ENCODE data around the gene UBP1.
A peak's percentile ranks its signal among the peaks of the same experiment; 100 is the strongest.
"Not testable (repeated sequence)": the region's sequence is repeated elsewhere in the genome, so short reads cannot be mapped to it uniquely, and the experiment has no call there.

UBP1 gene

DNA sequence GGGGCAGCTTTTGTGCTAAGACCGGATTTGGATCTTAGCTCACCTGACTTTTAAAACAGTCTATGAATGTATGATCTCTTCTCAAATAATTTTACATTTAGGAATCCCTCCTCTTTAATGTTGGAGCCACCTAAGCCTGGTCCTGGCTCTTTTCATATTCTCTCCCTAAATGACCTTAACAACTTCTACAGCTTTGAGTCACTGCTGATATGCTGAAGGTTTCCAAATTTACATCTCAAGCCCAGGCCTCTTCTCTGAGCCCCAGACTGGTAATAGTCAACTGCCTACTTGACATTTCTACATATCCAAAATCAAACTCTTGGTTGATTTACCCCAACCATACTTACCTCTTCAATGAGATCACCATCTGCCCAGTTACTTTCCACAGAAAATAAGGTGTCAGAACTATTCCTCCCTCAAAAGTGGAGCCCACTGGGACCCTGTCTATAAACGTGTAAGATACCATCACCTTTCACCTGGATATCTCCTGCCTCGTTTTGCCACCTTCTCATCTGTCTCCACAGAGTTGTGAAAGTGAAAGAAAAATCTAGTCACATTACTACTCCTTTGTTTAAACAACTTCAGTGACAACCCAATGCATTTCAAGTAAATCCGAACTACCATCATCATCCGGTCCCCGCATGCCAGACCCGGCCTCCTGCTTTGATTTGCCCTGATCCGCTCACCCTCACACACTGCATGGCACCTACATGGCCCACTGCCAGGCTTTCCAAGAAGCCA is 48.8 kb downstream of the UBP1 start:
- peak in 1 of 51 donors; percentile 7 for DNase-seq

DNA sequence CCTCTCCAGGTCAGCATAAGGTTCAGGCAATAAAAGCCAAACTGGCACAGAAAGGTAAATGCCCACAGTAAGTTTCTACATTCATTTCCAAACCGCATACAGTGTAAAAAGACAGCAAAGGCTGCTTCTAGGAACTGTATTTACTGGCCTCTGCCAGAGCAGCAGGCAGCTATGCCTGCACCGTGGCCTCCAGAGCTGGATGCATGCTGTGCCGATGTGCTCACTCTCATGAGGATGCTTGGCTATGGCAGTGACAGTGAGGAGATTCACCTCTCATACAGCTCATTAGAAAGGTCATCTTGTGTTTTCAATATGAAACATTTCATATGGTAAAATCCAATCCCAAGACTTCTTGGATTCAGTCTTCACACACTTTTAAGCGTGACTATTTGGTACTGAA is 50.3 kb downstream of the UBP1 start:
- DNase-seq: no peak

DNA sequence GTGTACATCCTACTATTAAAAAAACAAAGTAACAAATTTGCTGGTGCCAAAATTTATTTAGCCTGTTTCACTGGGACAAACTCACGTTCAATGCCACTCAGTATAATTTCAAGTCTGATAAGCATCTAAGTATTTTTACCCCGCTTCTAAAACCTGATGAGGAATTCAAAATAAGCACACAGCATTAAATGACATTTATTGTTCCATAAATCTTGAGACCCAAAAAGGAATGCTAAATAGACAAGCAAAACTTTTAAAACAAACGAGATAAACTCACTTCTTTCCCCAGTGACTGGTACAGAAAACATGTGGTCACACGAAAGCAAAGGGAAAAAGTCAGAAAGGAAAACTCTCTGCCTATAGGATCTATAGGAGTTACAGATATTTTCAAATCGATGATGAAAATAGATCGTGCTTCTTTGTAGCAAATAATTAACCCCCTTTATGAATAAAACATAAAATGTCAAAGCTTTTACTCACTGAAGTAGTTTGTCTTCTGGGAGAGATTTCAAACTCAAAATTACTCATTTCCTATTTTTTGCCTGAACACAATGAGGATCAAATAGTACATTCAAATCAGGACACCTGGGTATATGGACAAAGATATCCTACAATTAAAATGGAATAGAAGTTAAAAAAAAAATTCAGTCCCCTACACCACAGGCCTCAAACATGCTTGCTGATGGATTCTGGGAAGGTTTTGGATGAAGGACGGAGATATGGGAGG is 51.7 kb downstream of the UBP1 start:
- DNase-seq: no peak

DNA sequence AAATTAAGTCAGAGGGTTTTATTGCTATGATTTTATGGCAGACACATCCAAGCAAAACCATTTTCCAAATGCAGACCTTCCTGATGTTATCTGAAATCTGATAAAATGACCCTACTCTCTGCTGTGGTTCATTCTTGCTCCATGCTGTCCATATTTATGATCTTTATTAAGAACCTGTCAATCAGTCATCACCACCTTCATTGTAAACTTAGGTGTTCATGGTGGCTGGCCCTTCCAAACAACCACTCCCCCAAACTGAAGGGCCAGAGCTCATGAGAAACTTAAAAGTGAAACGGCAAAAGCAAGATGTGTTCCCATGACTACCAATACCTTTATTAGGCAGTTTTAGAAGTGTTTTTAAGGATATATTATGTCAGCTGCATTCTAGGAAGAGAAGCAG is 53.6 kb downstream of the UBP1 start:
- no peak for DNase-seq

DNA sequence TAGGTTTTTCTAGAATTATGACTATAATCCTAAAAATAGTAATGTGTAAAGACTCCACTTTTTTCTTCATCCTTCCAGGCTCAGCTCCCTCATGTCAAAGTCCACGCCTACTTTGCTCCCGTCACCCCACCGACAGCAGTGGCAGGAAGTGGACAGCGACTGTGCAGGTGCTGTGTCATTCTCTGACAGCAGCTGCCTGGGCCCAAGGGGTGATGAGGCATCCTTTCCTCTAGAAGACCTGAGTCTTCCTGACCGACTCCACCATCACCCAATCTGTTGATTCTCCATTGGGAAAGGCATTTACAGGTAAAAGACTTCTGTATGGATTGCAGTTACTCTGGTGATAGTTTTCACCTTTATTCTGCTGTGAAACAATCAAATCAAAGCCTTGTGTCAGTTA is 54.8 kb downstream of the UBP1 start:
- DNase-seq: no peak

DNA sequence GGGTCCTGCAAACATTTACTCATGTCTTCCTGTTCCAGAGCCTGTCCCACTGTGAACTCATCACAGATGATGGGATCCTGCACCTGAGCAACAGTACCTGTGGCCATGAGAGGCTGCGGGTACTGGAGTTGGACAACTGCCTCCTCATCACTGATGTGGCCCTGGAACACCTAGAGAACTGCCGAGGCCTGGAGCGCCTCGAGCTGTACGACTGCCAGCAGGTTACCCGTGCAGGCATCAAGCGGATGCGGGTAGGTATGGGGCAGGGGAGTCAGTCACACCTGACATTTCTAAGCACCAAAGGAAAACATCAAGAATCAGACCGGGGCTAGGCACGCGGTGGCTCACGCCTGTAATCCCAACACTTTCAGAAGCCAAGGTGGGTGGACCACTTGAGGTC is 56.3 kb downstream of the UBP1 start:
- no peak for DNase-seq

DNA sequence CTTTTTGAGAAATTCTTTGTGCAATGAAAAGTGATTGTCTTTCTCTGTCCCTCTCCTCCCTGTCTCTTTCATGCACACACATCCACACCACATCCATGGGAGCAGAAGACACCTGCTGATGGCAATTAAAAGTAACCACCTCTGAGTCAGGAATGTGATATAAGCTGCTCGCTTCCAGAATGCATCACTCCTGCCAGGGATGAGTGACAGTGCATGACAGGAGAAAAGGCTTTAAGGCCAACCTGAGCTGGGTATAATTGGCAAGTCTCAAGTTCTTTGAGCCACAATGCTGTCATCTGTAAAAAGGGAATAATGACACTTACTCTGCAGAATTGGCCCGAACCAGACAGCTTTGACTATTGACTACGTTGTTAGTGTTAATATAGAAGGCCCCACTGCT is 59.6 kb downstream of the UBP1 start:
- DNase-seq: no peak

DNA sequence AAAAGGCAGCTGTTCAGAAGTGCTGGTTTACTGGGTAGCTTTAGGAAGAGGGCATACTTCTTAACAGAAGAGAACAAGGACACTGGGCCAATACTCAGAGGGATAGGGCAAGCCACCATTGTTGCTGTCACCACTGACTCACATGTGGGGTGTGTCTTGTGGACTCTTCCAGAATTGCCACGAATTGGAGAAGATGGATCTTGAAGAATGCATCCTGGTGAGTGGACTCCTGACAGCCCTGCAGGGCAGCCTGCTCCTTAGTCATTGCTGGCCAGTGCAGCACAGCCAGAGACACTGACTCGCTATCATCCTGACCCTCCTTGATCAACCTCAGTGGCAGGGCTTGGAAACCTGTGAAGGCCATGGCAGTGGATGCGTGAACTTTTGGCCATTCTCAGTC is 62.3 kb downstream of the UBP1 start:
- no peak for DNase-seq

DNA sequence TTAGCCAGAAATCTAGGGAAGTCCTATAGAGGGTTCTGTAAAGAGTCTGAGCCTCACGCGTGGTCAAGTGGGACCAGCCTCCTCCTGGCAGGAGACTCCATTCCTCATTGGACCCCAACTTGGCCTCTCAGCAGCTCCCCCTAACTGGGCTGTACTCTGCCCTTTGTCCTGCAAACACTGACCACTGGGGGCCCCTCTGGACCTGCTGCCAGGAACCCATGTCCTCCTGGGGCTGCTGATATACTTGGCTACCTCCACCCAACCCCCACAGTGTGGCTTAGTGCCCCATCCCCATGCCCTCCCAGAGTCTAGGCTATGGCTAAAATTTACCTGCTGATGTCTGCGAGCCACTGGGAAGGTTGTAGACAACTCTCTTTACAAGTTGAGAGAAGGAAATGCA is 62.7 kb downstream of the UBP1 start:
- DNase-seq: no peak

DNA sequence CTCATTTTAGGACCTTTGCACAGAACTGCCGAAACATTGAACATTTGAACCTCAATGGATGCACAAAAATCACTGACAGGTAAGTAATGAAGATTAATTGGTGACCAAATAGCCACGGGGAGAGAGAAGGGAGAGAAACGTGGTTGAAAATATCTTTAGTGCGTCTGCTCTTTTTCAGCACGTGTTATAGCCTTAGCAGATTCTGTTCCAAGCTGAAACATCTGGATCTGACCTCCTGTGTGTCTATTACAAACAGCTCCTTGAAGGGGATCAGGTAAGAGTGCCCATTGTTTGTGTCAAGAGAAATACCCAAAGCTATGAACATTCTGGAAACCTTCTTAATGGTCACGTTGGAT is 67.1 kb downstream of the UBP1 start:
- DNase-seq: no peak

DNA sequence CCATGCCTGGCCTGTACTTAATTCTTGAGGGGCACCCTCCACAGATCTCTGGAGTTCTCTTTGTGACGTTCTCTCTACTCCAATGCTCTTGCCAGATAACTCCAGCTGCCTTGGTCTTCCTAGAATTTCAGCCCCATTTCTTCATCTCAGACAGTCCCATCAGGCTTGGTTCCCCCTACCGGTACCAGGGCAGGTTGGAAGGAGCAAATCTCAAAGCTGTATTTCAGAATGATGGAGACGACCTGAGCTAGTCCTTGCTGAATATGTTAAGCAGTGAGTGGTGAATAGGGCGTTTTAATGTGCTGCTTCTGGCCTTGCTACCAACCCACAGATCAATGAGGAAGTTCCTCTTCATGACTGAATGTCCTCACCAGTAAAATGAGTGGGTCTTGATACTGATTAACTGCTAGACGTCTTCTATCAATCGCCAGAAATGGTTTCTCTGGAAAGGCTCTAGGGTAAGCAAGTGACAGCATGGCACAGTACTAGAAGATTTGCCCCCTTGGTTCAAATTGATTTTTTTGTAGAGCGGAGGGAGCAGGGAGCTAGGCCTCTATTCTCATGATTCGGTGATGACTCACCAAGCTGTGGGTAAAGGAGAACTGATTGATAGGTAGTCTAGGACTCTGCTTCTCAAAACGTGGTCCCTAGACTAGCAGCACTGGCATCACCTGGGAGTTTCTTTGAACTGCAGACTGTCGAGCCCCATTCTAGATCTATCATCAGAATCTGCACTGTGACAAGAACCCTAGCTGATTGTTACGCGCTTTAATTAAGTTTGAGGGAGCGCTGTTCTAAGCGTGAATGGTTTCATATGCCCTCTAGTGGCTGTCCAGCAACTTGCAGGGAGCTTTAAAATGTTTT is 67.8 kb downstream of the UBP1 start:
- DNase-seq: peak in 18 of 51 donors; percentile 4 to 62 (median 34)

DNA sequence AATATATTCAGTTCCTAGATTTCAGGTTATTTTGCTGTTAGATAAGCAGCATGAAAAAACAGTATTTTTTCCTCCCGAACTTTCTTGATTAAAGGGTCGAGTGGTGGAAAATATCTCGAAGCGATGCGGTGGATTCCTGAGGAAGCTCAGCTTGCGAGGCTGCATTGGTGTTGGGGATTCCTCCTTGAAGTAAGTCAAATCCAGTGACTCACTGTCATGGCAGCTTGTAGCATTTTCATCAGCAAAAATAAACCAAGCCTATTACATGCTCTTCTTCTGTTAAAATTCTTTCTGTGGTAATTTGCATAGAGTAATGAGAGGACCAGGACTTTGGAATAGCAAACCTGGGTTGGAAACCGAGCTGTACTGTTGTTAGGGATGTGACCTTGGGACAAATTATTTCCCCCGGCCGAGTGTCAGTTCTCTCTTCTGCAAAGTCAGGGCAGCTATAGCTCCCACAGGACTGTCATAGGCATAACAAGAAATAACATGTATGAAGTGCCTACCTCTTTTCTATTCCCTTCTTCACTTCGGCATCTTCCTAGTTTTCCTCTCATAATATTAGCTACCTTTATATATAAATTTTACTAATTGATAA is 75.6 kb downstream of the UBP1 start:
- no peak for DNase-seq

DNA sequence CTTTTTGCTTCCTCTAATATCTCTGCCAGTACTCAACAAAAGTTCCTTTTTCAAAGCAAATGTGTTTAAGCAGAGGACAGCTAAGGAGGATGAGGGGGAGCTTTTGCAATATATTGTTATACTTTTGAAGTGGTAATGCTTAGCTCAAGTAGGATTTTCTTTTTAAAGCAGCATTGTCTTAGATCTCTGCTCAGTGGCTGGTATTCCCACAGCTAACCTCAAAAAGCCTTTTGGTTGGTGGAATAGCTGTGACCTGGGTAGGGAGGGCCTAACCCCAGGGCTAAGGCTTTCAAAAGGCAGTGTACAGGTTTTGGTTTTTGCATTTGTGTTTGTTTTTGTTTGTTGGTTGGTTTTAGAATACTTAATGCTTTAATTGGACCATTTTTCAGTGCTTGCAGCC is 76.1 kb downstream of the UBP1 start:
- DNase-seq: peak in 1 of 51 donors; percentile 9

DNA sequence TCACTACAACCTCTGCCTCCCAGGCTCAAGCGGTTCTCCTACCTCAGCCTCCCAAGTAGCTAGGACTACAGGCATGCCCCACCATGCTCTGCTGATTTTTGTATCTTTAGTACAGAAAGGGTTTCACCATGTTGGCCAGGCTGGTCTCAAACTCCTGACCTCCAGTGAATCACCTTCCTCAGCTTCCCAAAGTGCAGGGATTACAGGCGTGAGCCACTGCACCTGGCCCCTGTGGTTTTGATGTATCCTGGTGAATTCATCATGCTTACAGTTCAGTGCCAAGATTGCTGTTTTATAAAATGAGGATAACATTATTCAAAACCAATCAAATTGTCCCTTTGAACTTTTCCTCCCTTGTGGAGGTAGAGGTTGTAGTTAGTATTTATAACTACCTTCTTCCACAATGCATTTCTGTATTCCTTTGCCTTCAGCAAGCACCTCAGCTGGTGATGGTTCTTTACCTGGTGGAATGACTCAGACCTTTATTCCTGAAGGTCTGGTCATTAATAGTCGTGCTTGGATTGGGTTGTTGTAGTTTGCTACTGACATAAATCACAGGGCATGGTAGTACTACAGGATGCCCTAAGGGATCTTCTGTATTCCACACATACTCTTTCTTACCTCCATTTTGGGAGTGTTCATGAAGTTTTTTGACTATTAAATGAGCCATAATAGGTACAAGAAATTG is 76.9 kb downstream of the UBP1 start:
- DNase-seq: no peak

DNA sequence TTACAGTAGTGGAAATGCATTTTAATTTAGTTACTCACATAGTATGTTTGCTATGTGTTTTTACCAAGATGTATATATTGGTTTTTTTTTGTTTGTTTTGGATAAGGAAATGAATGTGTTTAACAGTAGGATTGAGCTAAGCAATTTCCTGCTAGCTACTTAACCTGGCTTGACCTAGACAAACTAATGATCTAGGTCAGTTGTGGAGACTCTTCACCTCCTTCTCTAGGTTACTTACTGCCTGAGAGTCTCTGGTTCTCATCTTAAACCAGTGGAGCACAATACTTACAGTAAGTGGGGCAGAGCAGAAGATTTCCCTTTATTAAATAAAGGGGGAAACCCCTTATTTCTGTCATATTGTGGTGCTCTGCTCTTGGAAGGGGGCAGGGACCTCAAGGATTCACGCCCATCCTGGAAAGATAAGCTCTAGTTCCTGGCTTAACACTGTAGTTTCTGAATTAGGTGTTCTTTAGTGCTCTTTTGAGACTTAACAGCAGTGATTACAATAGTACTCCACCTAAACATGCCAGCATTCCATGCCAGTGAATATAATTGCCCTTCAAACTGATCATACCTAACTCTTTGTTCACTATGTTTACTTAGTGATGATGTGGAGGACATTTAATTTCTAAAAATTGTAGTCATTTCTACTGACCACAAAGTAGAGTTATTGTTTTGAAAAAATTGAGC is 79.9 kb downstream of the UBP1 start:
- no peak for DNase-seq

DNA sequence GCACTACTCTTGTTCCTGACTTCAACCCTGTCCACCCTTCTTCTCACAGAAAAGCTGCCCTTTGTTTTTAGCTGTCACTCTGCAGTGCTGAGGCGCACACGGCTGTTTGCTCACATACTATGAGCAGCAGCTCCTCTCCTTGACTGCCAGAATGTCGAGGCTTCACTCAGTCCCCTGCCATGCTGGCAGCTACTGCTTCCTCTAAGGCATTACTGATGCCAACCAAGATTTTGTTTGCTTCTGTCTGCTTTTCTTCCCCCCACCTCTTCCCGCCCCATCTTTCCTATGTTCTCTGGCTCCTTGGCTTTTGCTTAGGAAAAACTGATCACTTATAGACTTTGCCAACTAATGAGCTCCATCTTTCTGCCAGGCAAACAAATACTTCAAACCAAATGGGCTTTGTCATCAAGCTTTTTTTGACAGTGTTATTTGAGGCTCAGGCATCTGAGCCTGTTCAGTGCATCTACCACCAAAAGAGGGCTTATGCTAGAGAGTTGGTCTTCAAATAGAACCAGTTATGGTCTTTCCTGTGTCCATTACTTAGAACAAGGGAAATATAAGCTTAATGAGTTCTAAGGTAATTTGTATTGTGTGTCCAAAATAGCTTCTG is 81.9 kb downstream of the UBP1 start:
- DNase-seq: peak in 1 of 51 donors; percentile 2

DNA sequence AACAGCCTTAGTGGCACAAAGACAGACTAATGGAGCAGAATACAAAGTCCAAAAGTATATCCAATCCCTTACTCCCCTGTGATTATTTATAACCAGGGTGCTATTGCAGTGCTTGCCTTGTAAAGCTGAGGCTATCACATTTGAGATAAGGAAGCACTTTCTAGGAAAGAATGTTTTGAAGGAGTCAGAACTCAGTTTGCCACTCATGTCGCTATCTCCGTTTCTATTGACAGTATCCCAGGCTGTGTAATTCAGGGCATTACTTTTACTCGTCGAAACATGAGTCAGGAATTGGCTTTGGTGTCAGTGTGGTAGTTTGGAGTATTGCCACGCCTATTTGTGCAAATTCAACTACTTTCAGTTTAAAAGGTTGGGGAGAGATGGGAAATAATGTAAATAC is 84.6 kb downstream of the UBP1 start:
- DNase-seq: no peak

DNA sequence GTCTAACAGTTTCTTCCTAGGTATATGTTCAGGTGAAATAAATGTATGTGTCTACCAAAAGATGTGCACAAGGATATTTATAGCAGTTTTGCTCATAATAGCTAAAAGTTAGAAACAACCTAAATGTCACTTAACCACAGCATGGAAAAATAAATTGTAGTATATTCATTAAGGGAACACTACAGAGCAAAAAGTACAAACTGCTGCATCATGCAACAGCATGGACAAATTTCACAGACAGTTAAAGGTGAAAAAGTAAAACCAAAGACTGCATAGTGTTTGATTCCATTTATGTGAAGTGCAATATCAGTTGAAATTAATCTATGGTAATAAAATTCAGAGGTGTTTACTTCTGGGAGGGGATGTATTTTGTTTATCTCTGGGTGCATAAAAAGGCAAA is 100.4 kb downstream of the UBP1 start:
- no peak for DNase-seq

DNA sequence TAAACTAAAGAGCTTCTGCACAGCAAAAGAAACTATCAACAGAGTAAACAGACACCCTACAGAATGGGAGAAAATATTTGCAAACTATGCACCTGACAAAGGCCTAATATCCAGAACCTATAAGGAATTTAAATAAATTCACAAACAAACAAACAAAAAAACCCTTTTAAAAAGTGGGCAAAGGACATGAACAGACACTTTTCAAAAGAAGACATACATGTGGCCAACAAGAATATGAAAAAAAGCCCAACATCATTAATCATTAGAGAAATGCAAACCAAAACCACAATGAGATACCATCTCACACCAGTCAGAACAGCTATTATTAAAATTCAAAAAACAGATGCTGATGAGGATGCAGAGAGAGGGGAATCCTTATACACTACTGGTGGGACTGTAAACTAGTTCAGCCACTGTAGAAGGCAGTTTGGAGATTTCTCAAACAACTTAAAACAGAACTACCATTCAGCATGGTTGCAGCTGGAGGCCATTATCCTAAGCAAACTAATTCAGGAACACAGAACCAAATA is 101.2 kb downstream of the UBP1 start:
- DNase-seq: not testable (repeated sequence)

Measured in hypothalamus (tissue), 51 donors.